A549 (cell line): ENCODE results near the gene TBC1D20.

Experiments used
- EP300 ChIP-seq, 2 experiments: fragments of >200 bp; sonication (Bioruptor Twin); formaldehyde crosslinking; IDR thresholded peaks; 2 replicates in 1 of 2; 3 replicates in 1 of 2; pipeline ENCODE4 v1.6.1; 2016 to 2017
- HMGXB4 ChIP-seq: fragments of 250-450 bp; sonication (Bioruptor Pico); IDR thresholded peaks from 2 replicates; pipeline ENCODE4 v1.5.0; 2021; ENCODE audit warnings: mild to moderate bottlenecking, moderate library complexity, borderline replicate concordance
- RFX5 ChIP-seq: fragments of 450-650 bp; IDR thresholded peaks from 2 replicates; pipeline ENCODE4 v1.7.1; 2014; ENCODE audit warnings: antibody characterized with exemption, mild to moderate bottlenecking, moderate library complexity
- SMC3 ChIP-seq: fragments of >200 bp; sonication (Bioruptor Twin); formaldehyde crosslinking; IDR thresholded peaks from 3 replicates; pipeline ENCODE4 v1.6.1; 2018; ENCODE audit warnings: inconsistent platforms
- ZSCAN20 ChIP-seq: fragments of 250-450 bp; sonication (Bioruptor Pico); IDR thresholded peaks from 2 replicates; pipeline ENCODE4 v1.8.0; 2022; ENCODE audit warnings: mild to moderate bottlenecking, moderate library complexity
- TF ChIP-seq, protein P1 (sequence below): fragments of >200 bp; sonication (Bioruptor Twin); formaldehyde crosslinking; IDR thresholded peaks from 3 replicates; pipeline ENCODE4 v1.5.1; 2016

DNA sequence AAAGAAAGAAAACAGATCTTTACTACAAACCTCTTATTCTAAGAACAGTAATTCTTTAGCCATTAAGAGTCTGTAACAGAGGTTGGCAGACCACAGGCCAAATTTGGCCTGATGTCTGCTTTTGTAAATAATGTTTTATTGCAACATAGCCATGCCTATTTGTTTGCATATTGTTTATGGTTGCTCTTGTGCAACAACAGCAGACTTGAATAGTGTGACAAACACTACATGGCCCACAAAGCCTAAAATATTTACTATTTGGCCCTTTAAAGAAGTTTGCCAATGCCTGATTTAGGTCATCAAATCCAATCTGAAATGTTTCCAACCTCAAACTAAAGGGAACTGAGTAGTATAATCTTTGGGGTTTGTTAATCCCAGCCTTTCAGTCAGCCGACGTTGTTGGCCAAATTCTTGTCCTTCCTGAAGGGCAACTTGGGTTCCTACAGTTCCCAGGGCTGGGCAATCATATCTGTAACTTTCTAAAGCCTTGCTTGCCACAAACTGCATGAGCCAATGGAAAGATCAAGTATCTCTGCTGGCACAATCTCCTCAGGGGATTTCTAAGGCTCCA, 33.9 kb upstream of the TBC1D20 start:
- TF ChIP-seq HMGXB4 (CRISPR knock-in tag) (no peak), EP300 (IDR thresholded peaks at IDR 0.05) (no peak), ZSCAN20 (CRISPR knock-in tag) (no peak), RFX5 (no peak), SMC3 (no peak)
- TF ChIP-seq, protein P1, sequence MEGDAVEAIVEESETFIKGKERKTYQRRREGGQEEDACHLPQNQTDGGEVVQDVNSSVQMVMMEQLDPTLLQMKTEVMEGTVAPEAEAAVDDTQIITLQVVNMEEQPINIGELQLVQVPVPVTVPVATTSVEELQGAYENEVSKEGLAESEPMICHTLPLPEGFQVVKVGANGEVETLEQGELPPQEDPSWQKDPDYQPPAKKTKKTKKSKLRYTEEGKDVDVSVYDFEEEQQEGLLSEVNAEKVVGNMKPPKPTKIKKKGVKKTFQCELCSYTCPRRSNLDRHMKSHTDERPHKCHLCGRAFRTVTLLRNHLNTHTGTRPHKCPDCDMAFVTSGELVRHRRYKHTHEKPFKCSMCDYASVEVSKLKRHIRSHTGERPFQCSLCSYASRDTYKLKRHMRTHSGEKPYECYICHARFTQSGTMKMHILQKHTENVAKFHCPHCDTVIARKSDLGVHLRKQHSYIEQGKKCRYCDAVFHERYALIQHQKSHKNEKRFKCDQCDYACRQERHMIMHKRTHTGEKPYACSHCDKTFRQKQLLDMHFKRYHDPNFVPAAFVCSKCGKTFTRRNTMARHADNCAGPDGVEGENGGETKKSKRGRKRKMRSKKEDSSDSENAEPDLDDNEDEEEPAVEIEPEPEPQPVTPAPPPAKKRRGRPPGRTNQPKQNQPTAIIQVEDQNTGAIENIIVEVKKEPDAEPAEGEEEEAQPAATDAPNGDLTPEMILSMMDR = no peak
